ENCODE data around the gene BMP8A.
"Not testable (repeated sequence)": the region's sequence is repeated elsewhere in the genome, so short reads cannot be mapped to it uniquely, and the experiment has no call there.

The BMP8A gene

DNA sequence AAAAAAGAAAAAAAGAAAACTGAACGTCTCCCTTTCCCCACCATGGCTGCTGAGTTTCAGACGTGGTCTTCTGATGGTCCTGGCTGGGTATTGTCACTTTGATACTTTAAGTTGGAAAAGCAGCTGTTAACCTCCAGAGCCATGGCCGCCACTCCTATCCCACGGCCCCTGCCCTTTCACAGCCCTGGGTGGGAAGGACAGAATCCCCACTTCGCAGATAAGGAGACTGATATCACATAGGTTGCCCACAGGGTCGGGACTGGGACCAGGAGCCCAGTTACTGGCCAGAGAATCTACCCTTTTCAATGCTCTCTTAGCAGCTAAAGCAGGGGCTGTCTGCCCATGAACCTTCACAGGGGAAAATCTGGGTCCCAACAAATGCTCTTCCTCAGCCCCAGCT lies 16.8 kb downstream of the BMP8A start:
- DNase-seq = no peak

DNA sequence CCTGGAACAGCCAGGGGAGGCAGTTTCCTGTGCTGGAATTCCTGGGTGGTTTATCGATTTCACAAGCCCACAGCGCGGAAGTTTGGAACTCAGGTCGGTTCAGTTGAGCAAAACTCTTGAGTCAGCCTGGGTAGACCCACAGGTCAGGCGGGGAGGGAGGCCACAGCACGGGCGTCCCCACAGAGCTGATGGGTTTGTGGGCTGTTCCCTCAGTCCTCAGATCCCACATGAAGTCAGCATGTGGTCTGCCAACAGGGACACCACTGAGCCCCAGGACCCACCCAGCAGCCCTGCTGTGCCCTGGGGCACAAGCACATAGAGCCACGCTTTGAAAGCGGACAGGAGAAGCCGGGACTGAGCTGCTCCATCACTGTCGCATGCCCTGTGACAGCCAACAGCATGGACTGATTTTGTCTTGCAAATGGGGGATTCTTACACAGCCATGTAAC lies 17.4 kb downstream of the BMP8A start:
- no peak for DNase-seq

DNA sequence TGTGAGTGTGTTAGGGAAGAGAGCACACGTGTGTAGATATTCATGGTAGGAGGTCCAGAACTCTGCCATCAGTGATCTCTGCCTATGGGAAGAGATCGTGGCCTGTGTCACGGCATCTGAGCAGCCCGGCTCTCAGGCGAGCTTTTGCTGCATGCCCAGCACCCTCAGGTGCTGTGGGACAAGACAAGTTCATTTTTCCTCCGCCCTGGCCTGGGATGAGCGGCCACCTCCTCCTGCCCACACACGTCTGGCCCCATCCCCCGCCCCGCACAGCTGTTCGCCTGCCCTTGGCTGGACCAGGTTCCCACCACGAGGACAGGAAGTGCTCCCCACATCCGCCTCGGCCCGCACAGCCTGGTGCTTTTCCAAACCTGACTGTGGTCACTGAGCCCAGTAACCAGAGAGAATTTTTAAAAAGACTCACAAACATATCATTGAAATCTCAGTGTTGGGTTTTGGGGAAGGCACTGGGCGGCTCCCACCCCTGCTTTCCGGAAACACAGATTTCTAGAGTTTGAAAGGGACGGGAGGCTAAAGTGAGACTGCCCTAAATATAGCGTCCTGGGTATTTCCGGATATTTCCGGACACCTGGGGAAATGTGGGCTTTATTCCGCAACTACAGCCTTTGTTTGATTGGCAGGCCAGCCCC lies 18.0 kb downstream of the BMP8A start:
- DNase-seq = no peak

DNA sequence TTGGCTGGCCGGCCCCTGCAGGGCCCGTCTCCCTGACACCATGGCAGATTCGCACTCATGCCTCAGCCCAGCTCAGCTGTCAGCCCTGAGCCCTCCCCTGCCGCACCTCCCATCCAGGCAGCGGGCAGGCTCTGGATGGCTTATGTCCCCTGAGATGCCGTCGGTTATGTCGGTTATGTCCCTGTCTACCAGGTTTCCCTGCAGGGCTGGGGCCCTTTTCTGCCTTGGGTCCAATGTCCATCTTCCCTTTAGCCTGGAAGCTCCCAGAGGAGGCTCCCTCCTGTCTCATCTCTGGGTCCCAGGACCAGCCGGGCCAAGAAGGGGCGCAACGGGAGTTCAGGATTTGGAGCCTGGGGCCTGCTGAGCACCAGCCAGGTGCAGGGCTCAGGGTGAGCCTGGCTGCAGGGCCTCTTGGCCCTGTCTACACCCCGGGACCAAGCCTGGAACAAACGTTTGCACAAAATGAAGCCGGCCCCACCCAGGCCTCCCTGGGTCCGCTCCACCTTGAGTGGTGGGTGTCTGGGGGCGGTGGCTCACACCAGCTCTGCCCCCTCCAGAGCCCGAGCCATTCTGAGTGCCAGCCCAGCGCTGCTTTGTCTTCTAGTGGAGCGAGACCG lies 19.2 kb downstream of the BMP8A start:
- not testable (repeated sequence) for DNase-seq

DNA sequence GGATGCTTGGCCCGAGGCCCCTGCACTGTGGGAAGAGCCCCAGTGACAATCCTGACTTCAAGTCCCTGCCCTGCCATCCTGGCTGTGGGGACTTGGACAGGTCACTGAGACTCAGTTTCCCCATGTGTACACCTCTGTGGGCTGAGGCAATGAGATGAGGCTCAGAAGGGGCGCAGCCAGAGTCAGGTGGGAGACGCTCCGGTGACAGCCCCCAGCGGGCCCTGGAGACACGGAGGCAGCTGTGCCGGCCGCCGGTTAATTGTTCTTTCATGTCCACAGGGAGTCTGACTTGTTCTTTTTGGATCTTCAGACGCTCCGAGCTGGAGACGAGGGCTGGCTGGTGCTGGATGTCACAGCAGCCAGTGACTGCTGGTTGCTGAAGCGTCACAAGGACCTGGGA lies 20.0 kb downstream of the BMP8A start:
- DNase-seq = not testable (repeated sequence)

DNA sequence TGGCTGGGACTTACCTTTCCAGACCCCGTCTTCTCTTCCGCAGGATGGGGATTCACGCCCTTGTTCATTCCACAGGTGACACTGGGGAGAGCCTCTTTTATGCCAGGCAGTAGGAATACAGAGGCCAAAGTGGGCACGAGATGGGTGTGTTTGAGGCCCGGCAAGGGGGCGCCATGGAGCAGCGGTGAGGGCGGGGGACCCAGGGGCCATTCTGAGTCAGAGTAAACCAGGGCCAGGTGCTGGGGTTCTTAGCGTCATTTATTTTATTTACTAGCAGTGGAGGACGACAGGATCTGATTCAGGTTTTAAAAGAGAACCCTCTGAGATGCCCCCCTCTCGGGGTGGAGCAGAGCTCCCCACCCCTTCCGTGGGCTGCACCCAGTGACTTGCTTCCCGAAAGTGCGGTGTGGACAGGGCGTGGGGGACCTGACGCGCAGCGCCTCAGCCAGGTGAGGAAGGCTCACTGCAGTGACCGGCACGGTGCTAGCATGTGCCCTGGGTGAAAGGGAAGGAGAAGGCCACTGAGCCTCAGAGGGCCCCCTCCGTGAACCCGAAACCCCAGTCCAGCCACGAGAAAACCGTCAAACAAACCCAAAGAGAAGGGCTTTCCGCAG lies 20.9 kb downstream of the BMP8A start:
- not testable (repeated sequence) for DNase-seq

- not testable (repeated sequence) for DNase-seq
These were observed 23.3 kb downstream of the BMP8A start for GRCh38 chr1:39514710-39515124.

DNA sequence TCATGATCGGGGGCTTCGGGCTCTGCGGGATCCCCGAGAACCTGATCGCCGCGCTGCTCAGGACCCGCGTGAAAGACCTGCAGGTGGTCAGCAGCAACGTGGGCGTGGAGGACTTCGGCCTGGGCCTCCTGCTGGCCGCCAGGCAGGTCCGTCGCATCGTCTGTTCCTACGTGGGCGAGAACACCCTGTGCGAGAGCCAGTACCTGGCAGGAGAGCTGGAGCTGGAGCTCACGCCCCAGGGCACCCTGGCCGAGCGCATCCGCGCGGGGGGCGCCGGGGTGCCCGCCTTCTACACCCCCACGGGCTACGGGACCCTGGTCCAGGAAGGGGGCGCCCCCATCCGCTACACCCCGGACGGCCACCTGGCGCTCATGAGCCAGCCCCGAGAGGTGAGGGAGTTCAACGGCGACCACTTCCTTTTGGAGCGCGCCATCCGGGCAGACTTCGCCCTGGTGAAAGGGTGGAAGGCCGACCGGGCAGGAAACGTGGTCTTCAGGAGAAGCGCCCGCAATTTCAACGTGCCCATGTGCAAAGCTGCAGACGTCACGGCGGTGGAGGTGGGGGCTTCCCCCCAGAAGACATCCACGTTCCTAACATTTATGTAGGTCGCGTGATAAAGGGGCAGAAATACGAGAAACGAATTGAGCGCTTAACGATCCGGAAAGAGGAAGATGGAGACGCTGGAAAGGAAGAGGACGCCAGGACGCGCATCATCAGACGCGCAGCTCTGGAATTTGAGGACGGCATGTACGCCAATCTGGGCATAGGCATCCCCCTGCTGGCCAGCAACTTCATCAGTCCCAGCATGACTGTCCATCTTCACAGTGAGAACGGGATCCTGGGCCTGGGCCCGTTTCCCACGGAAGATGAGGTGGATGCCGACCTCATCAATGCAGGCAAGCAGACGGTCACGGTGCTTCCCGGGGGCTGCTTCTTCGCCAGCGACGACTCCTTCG lies 24.0 kb downstream of the BMP8A start:
- peak; percentile 17 for DNase-seq

DNA sequence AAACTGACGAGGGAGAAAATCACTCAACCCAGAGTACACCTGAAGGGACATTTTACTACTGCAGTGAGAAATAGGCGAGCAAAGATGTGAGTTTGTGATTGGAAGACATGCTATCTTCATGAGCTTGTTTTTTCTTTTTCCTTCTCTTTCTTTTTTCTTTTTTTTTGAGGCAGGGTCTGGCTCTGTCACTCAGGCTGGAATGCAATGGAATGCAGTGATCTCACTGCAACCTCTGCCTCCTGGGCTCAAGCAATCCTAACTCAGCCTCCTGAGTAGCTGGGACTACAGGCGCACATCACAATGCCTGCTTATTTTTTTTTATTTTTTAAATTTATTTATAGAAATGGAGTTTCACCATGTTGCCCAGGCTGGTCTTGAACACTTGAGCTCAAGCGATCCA lies 25.4 kb downstream of the BMP8A start:
- DNase-seq = not testable (repeated sequence)

- DNase-seq = not testable (repeated sequence)
These were observed 26.5 kb downstream of the BMP8A start for GRCh38 chr1:39517936-39518335.

DNA sequence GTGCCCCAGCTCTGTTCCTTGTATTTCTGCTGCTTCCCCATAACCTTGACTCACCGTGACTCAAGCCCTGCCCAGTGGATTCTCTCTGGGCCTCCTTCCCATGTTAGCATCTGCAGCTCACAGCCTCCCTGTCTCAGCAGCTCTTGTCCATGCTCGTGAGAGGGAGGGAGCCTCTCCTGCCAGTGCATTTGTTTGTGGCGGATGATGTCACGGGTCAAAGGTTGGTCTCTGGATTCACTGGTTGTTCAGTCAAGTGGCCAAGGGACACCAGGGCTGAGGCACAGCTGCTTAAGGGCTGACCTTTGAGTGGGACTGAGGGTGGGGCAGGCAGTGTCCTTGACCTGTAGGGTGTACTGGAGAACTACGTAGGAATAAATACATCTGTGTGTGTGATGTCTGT lies 27.9 kb downstream of the BMP8A start:
- not testable (repeated sequence) for DNase-seq

GRCh38 chr1:39522221-39522620 lies 30.8 kb downstream of the BMP8A start:
- not testable (repeated sequence) for DNase-seq

- no peak for DNase-seq
These were observed 31.5 kb downstream of the BMP8A start for GRCh38 chr1:39522661-39523567.

- DNase-seq = no peak
These were observed 32.7 kb downstream of the BMP8A start for GRCh38 chr1:39524171-39524570.

GRCh38 chr1:39524591-39525365 lies 33.3 kb downstream of the BMP8A start:
- no peak for DNase-seq

DNA sequence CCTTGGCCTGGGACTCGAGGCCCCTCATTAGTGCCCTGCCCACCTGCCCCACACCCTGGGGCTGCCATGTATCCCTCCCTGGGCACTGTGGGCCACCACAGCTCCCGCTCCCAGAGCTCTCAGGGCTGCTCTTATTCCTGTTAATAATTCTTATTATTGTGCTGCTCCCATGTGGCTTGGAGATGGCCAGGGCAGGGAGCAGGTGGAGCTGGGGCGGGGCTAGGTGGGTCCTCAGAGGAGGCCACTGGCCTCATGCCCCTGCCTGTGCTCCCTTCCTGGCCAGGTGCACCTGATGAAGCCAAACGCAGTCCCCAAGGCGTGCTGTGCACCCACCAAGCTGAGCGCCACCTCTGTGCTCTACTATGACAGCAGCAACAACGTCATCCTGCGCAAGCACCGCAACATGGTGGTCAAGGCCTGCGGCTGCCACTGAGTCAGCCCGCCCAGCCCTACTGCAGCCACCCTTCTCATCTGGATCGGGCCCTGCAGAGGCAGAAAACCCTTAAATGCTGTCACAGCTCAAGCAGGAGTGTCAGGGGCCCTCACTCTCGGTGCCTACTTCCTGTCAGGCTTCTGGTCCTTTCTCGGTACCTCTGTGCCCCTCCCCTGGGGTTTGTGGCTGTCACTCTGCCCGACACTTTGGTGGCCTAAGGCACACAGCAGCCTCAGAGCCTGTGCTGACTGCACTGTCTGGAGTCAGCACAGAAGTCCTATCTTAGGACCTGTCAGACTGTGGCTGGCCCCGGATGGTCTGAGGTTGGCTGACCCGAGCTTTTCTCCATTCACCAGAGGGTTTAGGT lies 34.1 kb downstream of the BMP8A start:
- DNase-seq = no peak

DNA sequence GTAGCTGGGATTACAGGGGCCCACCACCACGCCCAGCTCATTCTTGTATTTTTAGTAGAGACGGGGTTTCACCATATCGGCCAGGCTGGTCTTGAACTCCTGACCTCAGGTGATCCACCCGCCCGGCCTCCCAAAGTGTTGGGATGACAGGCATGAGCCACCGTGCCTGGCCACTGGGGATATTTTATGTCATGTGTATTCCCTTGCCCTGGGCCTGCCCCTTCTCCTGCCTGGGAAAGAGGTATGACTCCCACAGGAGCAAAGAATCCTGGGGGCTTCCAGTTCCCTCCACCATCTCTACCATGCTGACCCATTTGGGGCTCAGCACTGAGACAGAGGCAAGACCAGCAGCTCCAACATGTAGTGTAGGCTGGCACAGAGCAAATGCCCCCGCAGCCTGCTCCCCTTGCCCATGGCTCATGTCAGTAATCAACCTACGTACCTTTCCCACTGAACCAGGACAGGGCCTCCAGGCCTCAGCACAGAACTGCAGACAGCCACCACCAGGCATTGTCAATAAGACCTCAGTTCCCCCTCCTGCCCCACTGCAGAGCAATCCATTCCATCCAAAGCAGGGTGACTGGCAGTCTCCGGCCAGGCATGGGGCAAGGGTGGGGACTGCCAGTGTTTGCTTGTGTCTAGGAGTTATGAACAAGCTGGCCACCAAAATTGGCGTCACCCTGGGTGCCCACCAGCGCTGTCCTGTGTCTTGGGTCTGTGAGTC lies 35.2 kb downstream of the BMP8A start:
- DNase-seq = no peak

- not testable (repeated sequence) for DNase-seq
These were observed 35.7 kb downstream of the BMP8A start for GRCh38 chr1:39527190-39527579.

DNA sequence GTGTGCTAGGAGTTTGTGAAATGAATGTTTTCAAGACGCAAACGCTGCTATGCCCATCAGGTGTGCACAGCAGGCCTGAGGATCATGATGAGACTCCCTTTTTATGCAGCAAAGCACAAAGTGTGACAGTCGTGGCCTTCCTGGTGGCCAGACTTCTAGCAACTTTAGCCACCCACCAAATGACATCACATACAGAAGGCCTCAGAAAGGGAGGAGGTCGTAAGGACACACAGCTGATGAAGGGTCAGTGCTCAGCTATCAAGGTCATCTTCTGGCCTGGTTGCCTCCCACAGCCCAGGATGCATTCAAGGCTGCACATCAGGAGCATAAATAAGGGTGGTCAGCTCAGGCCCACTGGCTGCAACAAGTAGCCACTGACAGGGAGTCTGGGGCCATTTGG lies 36.6 kb downstream of the BMP8A start:
- no peak for DNase-seq

Measured in stimulated activated CD4-positive, alpha-beta T cell treated with anti-CD3 and anti-CD28 coated beads, Interleukin-4, amount 100 ng/mL, for 24 hours (primary cell).